BLaER1 treated with 17β-estradiol and CSF1 and Interleukin-3, amounts not matched to agents 10 nM and 100 nM (cell line): ENCODE results near the gene DNM3.

Experiments used
- H3K27ac ChIP-seq, 11 experiments: shearing (Covaris generic); formaldehyde crosslinking; 2 replicates each; pipeline ENCODE4 v1.8.1; 2022
- H3K27me3 ChIP-seq, 11 experiments: shearing (Covaris generic); formaldehyde crosslinking; 2 replicates each; pipeline ENCODE4 v1.8.1; 2022
- H3K36me3 ChIP-seq, 11 experiments: shearing (Covaris generic); formaldehyde crosslinking; 2 replicates each; pipeline ENCODE4 v1.8.1; 2022
- H3K4me1 ChIP-seq, 10 experiments: shearing (Covaris generic); formaldehyde crosslinking; 2 replicates each; pipeline ENCODE4 v1.8.1; 2022
- H3K4me2 ChIP-seq, 11 experiments: shearing (Covaris generic); formaldehyde crosslinking; 2 replicates each; pipeline ENCODE4 v1.8.1; 2022
- H3K4me3 ChIP-seq, 10 experiments: shearing (Covaris generic); formaldehyde crosslinking; 2 replicates each; pipeline ENCODE4 v1.8.1; 2022
- H3K9ac ChIP-seq, 11 experiments: shearing (Covaris generic); formaldehyde crosslinking; 2 replicates each; pipeline ENCODE4 v1.8.1; 2022
- H3K9me3 ChIP-seq, 11 experiments: shearing (Covaris generic); formaldehyde crosslinking; replicated peaks in 1 of 11; 2 replicates each; pipeline ENCODE4 v1.8.1; 2022
- H4K20me1 ChIP-seq, 11 experiments: shearing (Covaris generic); formaldehyde crosslinking; 2 replicates each; pipeline ENCODE4 v1.8.1; 2022
- Cebpa-rat ChIP-seq, 11 experiments: shearing (Covaris generic); IDR thresholded peaks; 2 replicates each; pipeline ENCODE4 v1.8.1; 2022

Gene DNM3

DNA sequence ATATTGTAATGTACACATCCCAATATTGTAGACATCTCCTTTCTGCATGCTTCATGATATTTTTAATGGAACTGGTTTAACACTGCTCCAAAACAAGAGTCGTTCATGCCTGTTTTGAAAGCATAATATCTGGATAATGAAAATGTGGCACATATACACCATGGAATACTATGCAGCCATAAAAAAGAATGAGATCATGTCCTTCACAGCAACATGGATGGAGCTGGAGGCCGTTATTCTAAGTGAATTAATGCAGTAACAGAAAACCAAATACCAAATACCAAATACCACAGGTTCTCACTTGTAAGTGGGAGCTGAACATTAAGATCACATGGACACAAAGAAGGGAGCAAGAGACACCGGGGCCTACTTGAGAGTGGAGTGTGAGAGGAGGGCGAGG, 487.0 kb downstream of the DNM3 start:
- Histone ChIP-seq H3K27me3 (no peaks in the 10 kb centered on the region), H3K4me3 (no peak overlapping the region), H4K20me1 (no peaks in the 10 kb centered on the region), H3K4me1 (no peaks in the 10 kb centered on the region), H3K9me3 (peaks cover 0 to 7% (median 0%) of the 10 kb centered on the region in 11 experiments; a peak in 3 of 22 replicates), H3K27ac (no peak overlapping the region), H3K4me2 (no peak overlapping the region), H3K36me3 (no peaks in the 10 kb centered on the region), H3K9ac (no peak overlapping the region)
- TF ChIP-seq Cebpa-rat (IDR thresholded peaks at IDR 0.05) = no peak

DNA sequence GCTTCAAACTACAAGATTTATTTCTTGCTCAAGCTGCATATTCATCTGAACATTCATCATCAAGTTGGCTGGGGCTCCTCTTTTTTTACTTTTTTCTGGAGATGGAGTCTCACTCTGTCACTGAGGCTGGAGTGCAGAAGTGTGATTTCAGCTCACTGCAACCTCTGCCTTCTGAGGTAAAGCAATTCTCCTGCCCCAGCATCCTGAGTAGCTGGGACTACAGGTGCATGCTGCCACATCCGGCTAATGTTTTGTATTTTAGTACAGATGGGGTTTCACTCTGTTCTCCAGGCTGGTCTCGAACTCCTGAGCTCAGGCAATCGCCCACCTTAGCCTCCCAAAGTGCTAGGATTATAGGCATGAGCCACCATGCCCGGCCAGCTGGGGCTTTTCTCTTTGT, 490.9 kb downstream of the DNM3 start:
- H3K9ac ChIP-seq = no peak overlapping the region
- H3K9me3 ChIP-seq = peaks cover 0 to 7% (median 0%) of the 10 kb centered on the region in 11 experiments; a peak in 3 of 22 replicates
- no peaks in the 10 kb centered on the region for H3K4me1 ChIP-seq
- no peaks in the 10 kb centered on the region for H3K36me3 ChIP-seq
- H3K4me2 ChIP-seq = no peak overlapping the region
- no peak overlapping the region for H3K4me3 ChIP-seq
- no peak for TF ChIP-seq Cebpa-rat (IDR thresholded peaks at IDR 0.05)
- H4K20me1 ChIP-seq = no peaks in the 10 kb centered on the region
- no peak overlapping the region for H3K27ac ChIP-seq
- H3K27me3 ChIP-seq = no peaks in the 10 kb centered on the region

DNA sequence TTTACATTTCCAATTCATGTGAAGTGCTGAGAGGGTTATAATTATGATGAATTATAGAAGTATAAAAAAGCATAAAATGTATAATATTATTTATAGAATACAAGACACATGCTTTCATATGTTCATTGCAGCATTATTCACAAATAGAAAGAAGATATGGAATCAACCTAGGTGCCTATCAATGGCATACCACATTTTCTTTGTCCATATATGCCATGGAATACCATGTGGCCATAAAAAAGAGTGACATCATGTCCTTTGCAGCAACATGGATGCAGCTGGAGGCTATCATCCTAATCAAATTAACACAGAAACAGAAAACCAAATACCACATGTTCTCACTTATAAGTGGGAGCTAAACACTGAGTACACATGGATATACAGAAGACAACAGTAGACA, 494.1 kb downstream of the DNM3 start:
- H3K9ac ChIP-seq = no peak overlapping the region
- no peak overlapping the region for H3K27ac ChIP-seq
- H3K4me1 ChIP-seq = peaks cover 0 to 8% (median 0%) of the 10 kb centered on the region in 10 experiments; a peak in 6 of 20 replicates
- H3K4me3 ChIP-seq = no peak overlapping the region
- TF ChIP-seq Cebpa-rat (IDR thresholded peaks at IDR 0.05) = no peak
- 0 out of 22 replicates have a peak, but pooled peaks cover 0 to 3% (median 0%) of the 10 kb centered on the region in 11 experiments for H3K9me3 ChIP-seq
- no peak overlapping the region for H3K4me2 ChIP-seq
- no peaks in the 10 kb centered on the region for H4K20me1 ChIP-seq
- no peaks in the 10 kb centered on the region for H3K36me3 ChIP-seq
- H3K27me3 ChIP-seq = no peaks in the 10 kb centered on the region

DNA sequence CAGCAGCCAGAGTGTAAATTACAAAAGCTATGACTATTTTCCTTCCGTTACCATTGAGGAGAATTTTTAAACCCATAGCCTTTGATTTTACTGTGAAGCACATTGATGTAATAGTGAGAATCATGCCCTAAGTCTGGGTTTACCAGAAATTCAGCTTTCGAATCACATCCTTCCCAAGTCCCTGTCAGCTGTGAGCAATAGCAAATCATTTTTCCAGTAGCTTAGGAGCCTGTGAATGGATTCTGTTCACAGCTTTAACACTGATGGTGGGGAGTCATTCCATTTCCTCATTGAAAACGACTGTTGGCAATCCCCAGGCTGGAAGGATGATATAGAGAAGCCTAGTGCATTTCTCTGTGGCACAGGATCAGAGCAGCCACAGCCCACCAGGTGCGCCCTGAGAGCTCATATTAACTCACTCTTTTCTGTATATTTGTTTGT, 497.0 kb downstream of the DNM3 start:
- Histone ChIP-seq H3K4me1 (peaks cover 12 to 37% (median 14%) of the 10 kb centered on the region in 10 experiments), H3K9ac (no peak overlapping the region), H3K27ac (no peak overlapping the region), H3K4me2 (no peak overlapping the region), H3K27me3 (no peaks in the 10 kb centered on the region), H3K9me3 (0 out of 22 replicates have a peak, but pooled peaks cover 0 to 3% (median 0%) of the 10 kb centered on the region in 11 experiments), H3K36me3 (no peaks in the 10 kb centered on the region), H3K4me3 (no peak overlapping the region), H4K20me1 (no peaks in the 10 kb centered on the region)
- no peak for TF ChIP-seq Cebpa-rat (IDR thresholded peaks at IDR 0.05)

GRCh38 chr1:172339842-172340241, 498.5 kb downstream of the DNM3 start:
- no peaks in the 10 kb centered on the region for H3K36me3 ChIP-seq
- H3K9ac ChIP-seq = no peak overlapping the region
- H3K27me3 ChIP-seq = no peaks in the 10 kb centered on the region
- H3K4me3 ChIP-seq = no peak overlapping the region
- no peak for TF ChIP-seq Cebpa-rat (IDR thresholded peaks at IDR 0.05)
- H3K9me3 ChIP-seq = 0 out of 22 replicates have a peak, but pooled peaks cover 0 to 3% (median 0%) of the 10 kb centered on the region in 11 experiments
- peak overlapping the region in 2 of 11 experiments; percentile 84 to 89; a peak in 5 of 22 replicates for H3K4me2 ChIP-seq
- H3K4me1 ChIP-seq = peaks cover 18 to 50% (median 23%) of the 10 kb centered on the region in 10 experiments
- H3K27ac ChIP-seq = peak overlapping the region in 2 of 11 experiments; percentile 8 to 19; a peak in 1 of 22 replicates
- no peaks in the 10 kb centered on the region for H4K20me1 ChIP-seq

GRCh38 chr1:172340520-172340919, 499.2 kb downstream of the DNM3 start:
- Histone ChIP-seq H3K36me3 (no peaks in the 10 kb centered on the region), H3K4me1 (peaks cover 18 to 55% (median 23%) of the 10 kb centered on the region in 10 experiments), H3K27ac (peak overlapping the region in 3 of 11 experiments; percentile 8 to 19 (median 10); a peak in 2 of 22 replicates), H3K27me3 (no peaks in the 10 kb centered on the region), H3K4me2 (peak overlapping the region in 3 of 11 experiments; percentile 35 to 89 (median 84); a peak in 5 of 22 replicates), H4K20me1 (no peaks in the 10 kb centered on the region), H3K4me3 (no peak overlapping the region), H3K9ac (no peak overlapping the region), H3K9me3 (peaks cover 0 to 3% (median 0%) of the 10 kb centered on the region in 11 experiments; a peak in 4 of 22 replicates)
- TF ChIP-seq Cebpa-rat (IDR thresholded peaks at IDR 0.05) = no peak

DNA sequence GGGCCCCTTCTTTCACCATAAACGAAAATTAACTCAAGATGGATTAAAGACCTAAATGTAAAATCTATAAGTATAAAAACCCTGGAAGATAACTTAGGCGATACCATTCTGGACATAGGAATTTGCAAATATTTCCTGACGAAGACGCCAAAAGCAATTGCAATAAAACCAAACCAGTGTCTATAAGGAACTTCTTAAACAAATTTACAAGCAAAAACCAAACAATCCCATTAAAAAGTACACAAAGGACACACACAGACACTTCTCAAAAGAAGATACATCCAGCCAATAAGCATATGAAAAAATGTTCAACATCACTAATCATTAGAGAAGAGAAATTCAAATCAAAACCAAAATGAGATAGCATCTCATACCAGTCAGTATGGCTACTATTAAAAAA, 500.4 kb downstream of the DNM3 start:
- no peak overlapping the region for H3K27ac ChIP-seq
- no peak overlapping the region for H3K4me3 ChIP-seq
- peak overlapping the region in 4 of 11 experiments; percentile 52 to 89 (median 78); a peak in 5 of 22 replicates for H3K4me2 ChIP-seq
- H3K4me1 ChIP-seq = peaks cover 18 to 55% (median 23%) of the 10 kb centered on the region in 10 experiments
- H3K36me3 ChIP-seq = no peaks in the 10 kb centered on the region
- no peaks in the 10 kb centered on the region for H4K20me1 ChIP-seq
- H3K9ac ChIP-seq = no peak overlapping the region
- no peak for TF ChIP-seq Cebpa-rat (IDR thresholded peaks at IDR 0.05)
- H3K9me3 ChIP-seq = peaks cover 2 to 13% (median 11%) of the 10 kb centered on the region in 11 experiments
- no peaks in the 10 kb centered on the region for H3K27me3 ChIP-seq

DNA sequence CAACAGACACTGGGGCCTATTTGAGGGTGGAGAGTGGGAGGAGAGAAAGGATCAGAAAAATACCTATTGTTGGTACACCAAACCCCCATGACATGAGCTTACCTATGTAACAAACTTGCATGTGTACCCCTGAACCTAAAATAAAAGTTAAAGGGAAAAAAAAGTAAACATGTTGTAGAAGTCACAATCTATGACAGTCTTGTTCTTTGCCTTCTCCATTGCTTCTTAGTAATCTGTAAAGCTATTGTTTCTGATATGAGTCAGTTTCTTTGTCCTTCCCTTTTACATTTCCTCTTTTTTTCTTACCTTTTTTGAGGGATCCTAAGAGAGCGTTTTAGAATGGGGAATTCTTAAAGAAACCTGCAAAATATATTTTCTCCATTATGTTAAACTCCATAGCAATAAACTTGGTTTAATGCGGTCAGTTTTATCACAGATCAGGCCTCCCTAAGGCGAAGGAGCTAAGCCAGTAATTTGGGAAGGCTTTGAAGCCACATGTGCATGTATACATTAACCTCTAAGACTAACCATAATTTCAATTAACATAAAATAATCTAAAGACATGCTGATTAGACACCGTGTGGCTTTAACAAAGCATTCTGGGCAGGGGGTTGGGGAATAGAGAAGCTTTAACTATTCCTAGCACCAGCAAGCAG, 501.4 kb downstream of the DNM3 start:
- no peaks in the 10 kb centered on the region for H3K36me3 ChIP-seq
- peak overlapping the region; percentile 34 to 89 (median 55); a peak in 20 of 22 replicates for H3K4me2 ChIP-seq
- H4K20me1 ChIP-seq = no peaks in the 10 kb centered on the region
- H3K9me3 ChIP-seq = peaks cover 12 to 23% (median 21%) of the 10 kb centered on the region in 11 experiments
- H3K27me3 ChIP-seq = no peaks in the 10 kb centered on the region
- peak overlapping the region in 3 of 11 experiments; percentile 26 to 56 (median 36); a peak in 5 of 22 replicates for H3K9ac ChIP-seq
- peak overlapping the region in 9 of 11 experiments; percentile 21 to 60 (median 41); a peak in 14 of 22 replicates for H3K27ac ChIP-seq
- peaks cover 18 to 55% (median 23%) of the 10 kb centered on the region in 10 experiments for H3K4me1 ChIP-seq
- TF ChIP-seq Cebpa-rat (IDR thresholded peaks at IDR 0.05) = no peak
- H3K4me3 ChIP-seq = peak overlapping the region in 1 of 10 experiments; percentile 11; a peak in 1 of 20 replicates
